Activated CD4-positive, alpha-beta T cell treated with anti-CD3 and anti-CD28 coated beads for 24 hours (primary cell): ENCODE data around the gene CUL1.

Source experiments
- DNase-seq, 2 donors: peaks; one replicate each; pipeline ENCODE4 v3.0.0-alpha.2; 2020; ENCODE audit warnings: low read depth in 2 of 2

CUL1 gene

DNA sequence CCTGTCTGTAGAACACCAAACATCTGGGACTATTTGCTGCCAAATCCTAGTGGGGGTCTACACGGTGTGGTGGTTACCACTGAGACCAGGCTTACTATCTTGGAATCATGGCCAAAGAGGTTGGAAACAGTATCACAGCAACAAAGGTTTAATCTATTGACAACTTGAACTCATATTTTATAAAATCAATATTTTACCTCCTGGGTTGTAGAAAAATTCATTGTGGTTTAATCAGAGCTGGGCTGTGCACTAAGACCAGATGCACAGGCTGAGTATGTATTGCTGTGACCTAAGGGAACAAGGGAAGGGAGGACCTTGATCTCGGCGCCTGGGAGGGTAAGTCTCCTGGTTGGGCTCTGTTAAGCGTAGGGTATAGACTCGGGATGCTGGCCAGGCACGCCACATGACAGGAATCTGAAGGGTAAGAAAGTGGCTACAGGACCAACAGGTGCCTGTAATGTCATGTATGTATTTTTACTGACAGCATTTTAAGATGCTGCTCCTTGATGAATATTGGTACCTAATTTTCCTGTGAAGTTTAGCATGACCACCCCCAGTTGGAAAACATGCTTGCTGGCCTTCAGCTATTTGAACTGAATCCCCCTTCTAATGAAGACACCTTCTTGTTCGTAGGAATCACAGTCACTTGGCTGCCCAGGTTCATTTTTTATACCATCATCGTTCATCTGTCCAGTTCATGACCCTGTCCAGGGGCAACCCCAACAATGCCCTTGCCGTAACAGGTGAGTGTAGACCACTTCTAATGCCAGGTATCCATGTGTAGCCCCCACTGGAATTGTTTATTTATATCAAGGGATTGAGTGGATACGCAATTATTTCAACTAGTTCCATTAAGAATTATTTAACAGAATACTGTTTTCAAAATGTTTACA, 105.9 kb downstream of the CUL1 start:
- no peak for DNase-seq

DNA sequence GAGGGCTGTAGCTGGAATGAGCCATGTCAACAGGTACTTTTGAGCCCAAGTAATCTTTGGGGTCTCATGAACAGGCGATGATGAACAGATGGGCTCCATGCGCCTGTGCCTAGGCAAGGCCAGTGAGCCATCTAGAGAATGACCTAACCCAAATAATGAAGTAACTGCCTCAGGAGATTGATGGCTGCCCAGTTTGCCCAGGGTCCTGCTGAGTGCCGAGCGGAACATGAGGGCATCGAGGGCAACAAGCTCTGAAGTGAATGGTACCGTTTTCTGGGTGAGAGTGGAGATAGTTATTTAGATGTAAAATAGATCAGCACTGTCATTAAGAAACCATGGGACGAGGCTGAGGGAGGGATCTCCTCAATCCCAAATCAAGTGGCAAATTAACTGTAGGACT, 107.5 kb downstream of the CUL1 start:
- no peak for DNase-seq

DNA sequence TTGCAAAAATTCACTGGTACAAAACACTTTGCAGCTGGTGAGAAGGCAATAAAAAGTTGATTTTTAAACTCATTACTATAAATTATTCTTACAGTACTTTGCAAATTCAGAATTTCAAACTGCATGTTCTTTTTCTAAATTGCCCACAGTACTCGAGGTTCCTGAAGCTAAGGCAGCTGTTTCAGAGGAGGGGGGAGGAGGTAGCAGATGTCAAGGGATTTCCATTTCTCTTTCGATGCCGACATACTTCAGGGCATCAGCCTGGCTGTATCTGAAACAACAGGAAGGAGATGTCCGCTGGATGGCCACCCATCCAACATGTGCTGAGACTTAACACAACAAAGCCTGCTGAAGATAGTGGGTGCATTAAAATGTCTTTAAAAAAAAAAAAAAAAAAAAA, 108.7 kb downstream of the CUL1 start:
- no peak for DNase-seq

DNA sequence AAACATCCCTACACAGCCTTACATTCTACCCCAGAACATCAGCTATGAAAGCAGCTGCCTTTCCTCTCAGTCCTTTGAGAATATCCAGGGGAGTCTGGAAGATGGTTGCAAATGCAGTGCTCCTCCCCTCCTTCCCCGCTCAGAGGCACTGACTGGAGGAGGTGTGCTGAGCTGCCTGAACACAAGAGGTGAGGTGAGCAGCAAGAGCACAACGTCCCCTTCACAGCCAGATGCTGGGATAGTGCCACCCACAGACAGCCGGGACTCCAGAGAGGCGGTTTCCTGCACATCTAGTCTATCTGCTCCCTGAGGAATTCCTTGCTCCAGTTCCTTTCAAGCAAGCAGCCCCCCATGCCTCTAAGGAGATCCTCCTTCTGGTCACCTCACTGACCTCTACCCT, 111.2 kb downstream of the CUL1 start:
- no peak for DNase-seq

DNA sequence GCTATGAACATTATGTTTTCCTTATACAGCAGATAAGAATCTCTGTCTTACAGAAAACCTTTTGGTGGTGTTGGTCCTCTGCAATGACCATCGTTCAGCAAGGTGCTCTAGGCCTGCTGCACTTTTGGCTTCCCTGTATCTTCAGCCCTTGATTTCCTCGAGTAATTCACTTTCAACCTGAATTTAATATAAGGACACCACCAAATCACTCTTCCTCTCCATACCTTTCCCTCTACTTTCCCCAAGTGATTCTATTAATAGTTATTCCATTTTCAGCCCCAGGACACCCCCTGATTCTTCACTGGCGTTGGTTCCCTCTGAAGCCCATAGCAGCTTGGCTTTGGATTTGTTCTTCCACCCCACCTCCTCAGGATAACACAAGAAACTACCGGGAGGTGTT, 113.2 kb downstream of the CUL1 start:
- no peak for DNase-seq

DNA sequence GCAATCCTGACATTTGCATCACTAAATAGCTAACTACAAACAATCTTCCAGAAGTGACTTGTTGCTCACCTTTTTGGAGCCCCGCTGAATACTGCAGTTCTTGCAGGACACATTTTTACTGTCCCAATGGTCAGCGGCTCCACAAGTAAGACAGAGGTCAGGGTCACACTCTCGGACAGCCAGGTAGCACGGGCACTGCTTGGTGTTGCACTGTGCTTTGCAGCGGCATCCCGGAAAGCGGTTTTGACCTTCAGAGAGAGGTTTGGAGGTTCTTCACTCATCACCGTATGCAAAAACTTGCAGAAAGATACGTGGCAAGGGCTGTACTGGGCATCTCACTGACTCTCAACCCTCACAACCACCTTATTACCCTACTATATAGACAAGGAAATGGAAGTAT, 115.2 kb downstream of the CUL1 start:
- no peak for DNase-seq

DNA sequence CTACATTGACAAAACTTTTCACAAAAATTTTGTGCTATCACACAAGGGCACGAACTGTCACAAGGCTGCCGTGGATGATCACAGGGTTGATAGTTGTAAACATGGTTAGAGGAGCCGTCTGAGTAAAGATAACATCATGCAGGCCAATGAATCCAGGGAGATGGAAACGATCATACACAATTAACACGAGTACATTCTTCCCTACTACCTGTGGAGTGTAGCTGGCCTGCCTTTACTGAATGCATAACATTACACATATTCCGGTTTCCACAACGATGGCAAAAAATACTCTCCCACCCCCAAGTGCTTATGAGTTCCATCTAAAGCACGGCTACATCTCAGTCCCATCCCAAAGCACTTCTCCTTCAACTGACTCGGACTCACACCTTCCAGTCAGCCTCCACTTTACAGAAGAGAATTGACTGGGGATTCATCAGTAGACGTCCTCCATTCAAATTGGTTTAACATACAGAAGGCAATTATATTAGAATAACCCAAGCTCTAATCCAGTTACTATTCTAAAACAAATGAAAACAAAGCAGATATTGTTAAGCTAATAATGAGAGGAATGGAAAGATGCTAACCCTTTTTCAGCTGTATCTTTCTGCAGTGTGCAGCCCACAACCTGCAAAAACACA, 116.3 kb downstream of the CUL1 start:
- DNase-seq = no peak

DNA sequence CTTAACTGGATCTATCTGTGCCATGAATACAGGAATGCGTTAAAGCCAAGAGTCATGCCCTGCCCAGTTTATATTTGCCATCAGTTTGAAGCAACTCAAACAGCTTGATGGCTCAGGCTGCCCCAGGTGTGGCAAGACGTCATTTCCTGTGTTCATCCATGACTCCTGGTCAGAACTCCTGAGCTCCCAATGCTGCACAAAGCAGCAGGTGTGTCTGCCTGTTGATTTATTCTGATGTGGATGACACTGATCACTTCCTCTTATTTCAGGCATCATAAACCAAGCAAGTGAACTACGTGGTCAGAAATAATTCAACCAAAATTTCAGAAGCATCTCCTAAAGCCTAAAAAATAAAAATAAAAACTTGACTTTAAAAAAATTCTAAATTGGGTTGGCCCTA, 116.9 kb downstream of the CUL1 start:
- DNase-seq = no peak

DNA sequence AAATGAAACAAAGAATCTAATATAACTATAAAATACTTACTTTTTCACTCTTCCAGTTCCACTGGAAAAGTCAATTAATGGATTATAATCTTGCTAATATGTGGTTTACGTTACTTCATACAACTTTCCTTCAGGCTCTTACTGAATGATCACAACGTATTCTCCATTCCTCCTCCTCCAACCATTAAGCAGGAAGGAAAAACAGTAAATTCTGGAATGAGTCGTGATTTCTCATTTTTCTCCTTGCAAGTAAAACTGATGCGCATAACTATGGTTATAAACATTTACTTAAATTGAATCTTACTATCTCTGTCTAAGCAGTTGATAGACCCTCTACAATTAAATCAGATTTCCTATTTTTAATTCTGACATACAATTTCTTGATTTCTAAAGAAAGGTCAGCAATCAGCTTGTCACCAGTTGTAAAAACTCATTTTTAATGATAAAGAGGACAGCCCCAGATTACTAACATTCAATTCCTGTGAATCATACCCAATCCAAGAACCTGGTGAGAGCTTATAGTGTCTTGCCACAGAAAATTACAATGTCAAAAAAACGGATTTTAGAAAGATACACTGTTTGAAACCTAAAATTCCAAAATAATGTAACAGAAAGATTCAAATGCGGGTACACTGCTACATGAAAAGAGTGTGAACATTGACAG, 121.1 kb downstream of the CUL1 start:
- no peak for DNase-seq

DNA sequence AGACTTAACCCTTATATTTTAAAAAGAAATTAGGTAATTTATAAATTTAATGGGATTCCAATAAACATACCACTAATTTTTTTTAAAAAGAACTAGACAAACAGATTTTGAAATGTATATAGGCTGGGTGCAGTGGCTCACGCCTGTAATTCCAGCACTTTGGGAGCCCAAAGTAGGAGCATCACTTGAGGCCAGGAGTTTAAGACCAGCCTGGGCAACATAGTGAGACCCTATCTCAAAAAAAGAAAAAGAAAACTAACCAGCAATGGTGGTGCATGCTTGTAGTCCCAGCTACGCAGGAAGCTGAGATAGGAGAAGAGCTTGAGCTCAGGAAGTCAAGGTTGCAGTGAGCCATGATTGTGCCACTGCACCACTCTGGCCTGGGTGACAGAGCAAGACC, 122.7 kb downstream of the CUL1 start:
- DNase-seq = no peak

DNA sequence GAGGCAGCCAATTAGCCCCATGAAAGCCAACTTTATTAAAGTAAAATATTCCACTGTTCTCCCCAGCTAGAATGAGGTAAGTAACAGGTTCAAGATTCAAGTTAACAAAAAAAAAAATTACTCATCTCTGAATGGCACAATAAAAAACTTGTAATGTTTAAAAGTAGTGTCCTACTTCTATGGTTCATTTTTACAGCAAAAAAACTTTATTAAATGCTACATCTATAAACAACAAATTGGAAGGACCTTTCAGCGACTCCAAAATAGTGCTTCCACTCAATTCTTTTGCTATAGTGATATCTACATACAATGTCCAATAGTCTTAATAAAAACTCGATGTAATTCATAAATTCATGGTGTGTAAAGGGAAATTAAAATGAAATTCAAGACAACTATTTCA, 126.2 kb downstream of the CUL1 start:
- no peak for DNase-seq

DNA sequence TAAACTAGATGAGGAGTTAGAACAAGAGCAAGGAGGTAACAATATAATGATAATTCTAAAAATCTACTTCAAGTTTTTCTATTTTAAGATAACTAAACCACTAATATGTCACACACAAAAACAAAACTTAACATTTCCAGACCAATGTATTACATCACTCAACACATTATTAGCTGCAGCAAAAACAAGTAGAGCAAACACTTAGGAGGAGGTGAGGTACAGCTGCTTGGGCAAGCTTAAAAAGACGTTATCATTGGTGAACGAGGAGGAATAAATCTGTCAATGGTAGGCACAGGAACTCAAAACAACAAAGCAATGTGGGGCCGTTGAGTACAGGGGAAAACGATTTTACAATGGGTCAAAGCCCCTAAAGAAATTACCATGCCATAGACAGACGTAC, 126.6 kb downstream of the CUL1 start:
- DNase-seq = no peak

DNA sequence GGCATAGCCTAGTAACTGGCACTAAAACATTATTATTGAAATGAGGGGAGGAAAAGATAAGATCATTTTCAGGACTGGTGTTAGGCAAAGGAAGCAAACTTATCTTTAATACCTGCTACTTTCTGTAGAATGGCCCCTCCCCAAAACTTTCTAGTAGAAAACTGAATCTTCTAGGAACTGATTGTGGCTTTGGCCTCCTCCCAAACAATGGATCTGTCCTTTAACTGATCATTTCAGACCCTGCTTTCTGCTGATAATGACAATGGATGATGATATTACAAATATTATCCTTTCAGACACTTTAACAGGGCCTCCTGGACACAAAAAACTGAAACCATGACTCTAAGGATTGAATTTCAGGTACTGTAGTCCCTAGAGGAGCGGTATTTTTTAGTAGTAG, 130.3 kb downstream of the CUL1 start:
- no peak for DNase-seq

DNA sequence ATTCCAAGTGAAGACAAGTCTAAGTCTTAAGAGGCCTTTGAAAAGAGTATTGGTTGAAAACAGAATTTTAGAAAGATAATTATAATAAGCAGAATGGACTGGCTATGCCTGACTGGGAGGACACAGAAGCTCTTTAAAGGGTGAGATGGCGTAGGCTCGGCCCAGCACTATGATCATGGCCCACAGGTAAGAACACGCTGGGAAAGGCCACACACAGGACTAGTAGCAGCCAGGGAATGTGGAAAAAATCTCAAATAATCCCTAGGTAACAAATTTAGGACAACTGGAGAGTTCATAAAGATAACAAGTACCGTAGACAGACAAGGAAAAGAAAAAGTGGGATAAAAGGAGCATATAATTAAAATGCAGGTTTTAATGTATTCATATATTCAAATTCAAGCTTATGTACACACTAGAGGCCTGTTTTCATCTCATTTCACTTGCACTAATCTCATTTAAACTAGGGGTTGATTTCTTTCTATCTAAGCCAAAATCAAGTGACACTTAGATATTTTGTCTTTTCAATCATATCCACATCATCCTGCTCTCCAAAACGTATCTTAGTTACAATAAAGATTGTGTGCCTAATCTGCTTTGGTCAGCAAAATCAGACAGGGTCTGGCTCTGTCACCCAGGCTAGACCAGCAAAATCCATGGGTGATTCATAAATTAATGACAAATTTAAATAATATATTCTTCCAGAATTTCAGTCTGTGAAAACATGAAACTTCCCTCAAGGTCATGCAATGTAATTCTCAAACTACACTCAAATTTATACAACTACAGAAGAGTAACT, 132.4 kb downstream of the CUL1 start:
- DNase-seq = no peak

DNA sequence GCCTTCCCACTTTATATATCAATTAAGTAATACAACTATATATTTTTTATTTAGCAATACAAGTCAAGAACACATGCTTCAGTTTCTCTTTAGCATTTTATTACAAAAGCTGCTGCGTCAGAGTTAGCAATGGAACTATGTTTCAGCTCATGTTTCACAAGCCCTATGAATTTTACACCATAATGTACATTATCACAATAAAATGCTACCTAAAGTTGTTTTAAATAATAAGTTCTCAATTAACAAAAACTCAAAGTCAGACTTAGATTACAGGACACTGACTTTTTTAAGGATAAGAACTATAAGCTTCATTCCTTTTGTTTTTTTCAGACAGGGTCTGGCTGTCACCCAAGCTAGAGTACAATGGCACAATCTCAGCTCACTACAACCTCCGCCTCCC, 133.1 kb downstream of the CUL1 start:
- DNase-seq = no peak

DNA sequence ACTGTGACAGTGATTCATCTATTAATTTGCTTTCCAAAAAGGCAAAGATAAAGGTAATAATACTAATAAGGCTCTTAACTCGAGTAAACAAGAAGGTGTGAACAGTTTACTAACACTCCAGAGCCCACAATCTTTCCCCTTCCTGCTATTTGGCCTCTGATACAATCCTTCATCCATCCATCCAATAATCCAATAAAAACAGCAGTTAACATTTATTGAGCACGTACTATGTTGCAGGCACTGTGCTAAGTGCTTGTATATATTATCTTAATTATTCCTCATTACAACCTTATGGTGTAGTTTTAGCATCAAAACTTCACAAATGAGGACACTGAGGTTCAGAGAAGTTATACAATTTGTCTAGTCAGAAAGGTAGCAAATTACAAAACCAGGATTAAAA, 135.9 kb downstream of the CUL1 start:
- DNase-seq = no peak

DNA sequence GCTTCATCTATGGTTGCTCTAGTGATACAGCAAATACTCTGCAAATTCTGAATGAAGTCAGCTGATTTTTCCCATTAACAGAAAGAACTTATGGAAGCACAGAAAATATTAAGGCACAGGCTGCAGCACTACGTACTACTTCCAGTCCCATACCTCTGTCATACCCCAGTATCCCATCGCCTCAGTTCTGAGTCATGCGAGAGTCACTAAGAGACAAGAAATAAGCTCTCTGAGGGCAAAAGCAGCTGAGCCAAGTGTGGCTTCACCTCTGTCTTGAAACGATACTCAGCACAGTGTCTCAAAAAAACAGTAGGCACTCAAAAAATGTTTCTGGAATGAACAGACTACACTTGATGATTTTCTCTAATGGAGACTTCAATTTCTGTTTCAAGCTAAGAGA, 137.2 kb downstream of the CUL1 start:
- DNase-seq = no peak

DNA sequence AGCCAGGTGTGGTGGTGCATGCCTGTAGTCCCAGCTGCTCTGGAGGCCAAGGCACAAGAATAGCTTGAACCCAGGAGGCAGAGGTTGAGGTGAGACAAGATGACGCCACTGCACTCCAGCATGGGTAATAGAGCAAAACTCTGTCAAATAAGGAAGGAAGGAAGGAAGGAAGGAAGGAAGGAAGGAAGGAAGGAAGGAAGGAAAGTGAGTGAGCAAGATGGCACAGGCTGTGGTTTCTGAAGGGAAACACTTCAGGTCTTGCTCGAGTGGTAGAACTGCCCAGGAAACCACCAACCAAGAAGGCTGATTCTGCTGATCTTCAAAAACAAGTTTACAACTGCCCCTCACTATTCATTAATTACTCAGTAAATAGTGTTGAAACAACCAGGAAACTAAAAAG, 140.2 kb downstream of the CUL1 start:
- DNase-seq = no peak

DNA sequence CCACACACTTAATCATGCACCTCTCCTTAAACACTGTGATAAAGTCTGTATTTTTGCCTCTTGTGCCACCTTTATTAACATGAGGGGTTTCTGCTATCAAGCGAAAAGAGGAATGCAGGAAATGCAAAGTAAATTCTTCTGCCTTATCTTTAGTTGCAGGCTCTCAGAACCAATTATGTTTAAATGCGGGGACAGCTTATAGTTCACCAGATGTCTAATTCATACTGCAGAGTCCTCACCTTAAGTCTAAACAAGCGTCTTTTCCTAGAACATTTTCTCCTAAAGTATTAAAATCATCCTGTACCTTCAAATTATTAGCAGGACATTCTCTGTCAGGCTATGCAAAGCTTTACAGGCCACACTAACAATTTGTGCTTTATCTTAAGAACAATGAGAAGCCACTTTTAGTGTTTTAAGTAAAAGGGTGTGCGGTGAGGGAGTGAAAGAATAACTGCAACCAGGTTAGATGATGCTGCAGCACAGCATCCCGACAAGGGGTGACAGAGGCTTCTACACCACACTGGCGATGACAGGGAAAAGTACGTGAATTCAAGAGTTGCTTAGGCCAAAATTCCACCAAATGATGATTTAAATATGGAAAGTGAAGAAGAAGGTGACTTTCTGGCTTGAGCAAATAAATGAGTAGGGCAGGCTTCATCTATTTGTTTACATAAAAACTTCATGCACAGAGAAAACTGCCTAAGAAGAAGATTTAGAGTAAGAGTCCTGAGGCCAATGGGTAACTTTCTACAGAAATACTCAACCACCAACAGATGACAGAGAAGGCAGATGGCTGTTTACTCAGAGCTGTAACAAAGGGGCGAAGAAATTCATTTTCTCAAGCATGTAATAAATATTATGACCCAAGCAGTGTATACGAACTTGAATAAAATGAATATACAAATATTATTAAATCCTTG, 149.4 kb downstream of the CUL1 start:
- DNase-seq = no peak

DNA sequence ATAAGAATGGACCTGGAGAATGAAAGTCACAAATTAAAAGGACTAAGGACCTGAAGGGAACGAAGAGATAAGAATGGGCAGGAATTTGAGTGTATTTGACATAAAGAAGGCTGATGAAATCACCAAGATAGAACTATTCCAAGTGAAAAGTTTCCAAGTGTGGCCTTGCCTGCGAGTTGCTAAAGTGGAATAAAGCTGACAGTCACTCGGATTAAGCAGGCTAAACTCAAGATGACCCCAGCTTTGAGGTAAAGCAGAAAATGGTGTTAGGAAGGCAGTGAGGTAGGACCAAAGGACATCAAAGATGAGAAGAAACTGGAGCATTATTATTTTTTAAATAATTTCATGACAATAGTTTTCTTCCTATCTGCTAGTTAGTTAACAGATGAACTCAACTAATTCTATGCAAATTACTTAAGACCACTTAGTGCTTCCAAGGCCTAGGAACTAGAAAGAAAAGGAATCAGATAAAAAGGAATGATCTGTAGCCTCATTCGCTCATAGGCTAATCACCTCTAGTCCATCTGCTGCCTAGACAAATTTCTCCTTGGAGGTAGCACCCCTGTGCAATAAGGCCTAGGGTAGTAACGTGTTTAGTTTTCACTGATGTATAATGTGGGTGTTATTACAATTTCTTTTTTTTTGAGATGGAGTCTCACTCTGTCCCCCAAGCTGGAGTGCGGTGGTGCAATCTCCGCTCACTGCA, 150.8 kb downstream of the CUL1 start:
- DNase-seq = no peak
